Measurements from ENCODE around the gene TGFA. TPM values are rescaled to one million over a fixed set of nuclear protein-coding genes. Genes with fewer than 3 reads are reported as not detected.
A peak's percentile ranks its signal among the peaks of the same experiment; 100 is the strongest.

TGFA gene
- total RNA-seq, 4 donors from 2014 or later: 19.2 to 62.4 (median 41.7) TPM

GRCh38 chr2:70553334-70553583 lies 367 bp downstream of the TGFA start:
- WGBS: no CpG with 5 or more reads among the region's 18 CpGs
- Histone ChIP-seq H3K36me3 (no peaks in the 10 kb centered on the region), H3K4me1 (peaks cover 29% of the 10 kb centered on the region), H3K27ac (peak overlapping the region; percentile 75), H3K4me3 (peak overlapping the region; percentile 57), H3K27me3 (peaks cover 16% of the 10 kb centered on the region), H3K9me3 (no peaks in the 10 kb centered on the region)
- DNase-seq (ENCODE audit: low spot score in 2 of 2): no peak
- TF ChIP-seq EP300 (IDR thresholded peaks at IDR 0.05) (no peak), POLR2AphosphoS5 (IDR thresholded peaks at IDR 0.05) (no peak), POLR2A (IDR thresholded peaks at IDR 0.05) (no peak), CTCF (IDR thresholded peaks at IDR 0.05) (no peak)

GRCh38 chr2:70552501-70553333 lies 909 bp downstream of the TGFA start:
- DNase-seq (ENCODE audit: low spot score in 2 of 2): no peak
- H3K4me1 ChIP-seq: peaks cover 29% of the 10 kb centered on the region
- WGBS: under 1% methylated on average over 28 of the region's 45 CpGs

GRCh38 chr2:70551167-70551566 lies 2.5 kb downstream of the TGFA start:
- H3K4me1 ChIP-seq: peaks cover 22% of the 10 kb centered on the region
- no peaks in the 10 kb centered on the region for H3K9me3 ChIP-seq
- H3K27ac ChIP-seq: no peak overlapping the region
- H3K4me3 ChIP-seq: no peak overlapping the region
- no peaks in the 10 kb centered on the region for H3K36me3 ChIP-seq
- peaks cover 16% of the 10 kb centered on the region for H3K27me3 ChIP-seq
- TF ChIP-seq CTCF (IDR thresholded peaks at IDR 0.05) (no peak), EP300 (IDR thresholded peaks at IDR 0.05) (no peak), POLR2AphosphoS5 (IDR thresholded peaks at IDR 0.05) (no peak), POLR2A (IDR thresholded peaks at IDR 0.05) (no peak)
- DNase-seq (ENCODE audit: low spot score in 2 of 2): no peak
- 67% methylated on average over 7 of the region's 7 CpGs for WGBS

More at GRCh38 chr2:70552501-70553333, 909 bp downstream of the TGFA start:
- Histone ChIP-seq H3K27me3 (peaks cover 16% of the 10 kb centered on the region), H3K4me3 (peak overlapping the region; percentile 57), H3K9me3 (no peaks in the 10 kb centered on the region), H3K27ac (peak overlapping the region; percentile 75), H3K36me3 (no peaks in the 10 kb centered on the region)
- TF ChIP-seq POLR2AphosphoS5 (IDR thresholded peaks at IDR 0.05): no peak
- no peak for TF ChIP-seq POLR2A (IDR thresholded peaks at IDR 0.05)
- TF ChIP-seq EP300 (IDR thresholded peaks at IDR 0.05): no peak
- TF ChIP-seq CTCF (IDR thresholded peaks at IDR 0.05): no peak

- Histone ChIP-seq H3K36me3 (no peaks in the 10 kb centered on the region), H3K27ac (no peak overlapping the region), H3K4me1 (peaks cover 21% of the 10 kb centered on the region), H3K27me3 (peaks cover 11% of the 10 kb centered on the region), H3K4me3 (no peak overlapping the region), H3K9me3 (no peaks in the 10 kb centered on the region)
- TF ChIP-seq POLR2AphosphoS5 (IDR thresholded peaks at IDR 0.05): no peak
- no peak for TF ChIP-seq CTCF (IDR thresholded peaks at IDR 0.05)
- TF ChIP-seq POLR2A (IDR thresholded peaks at IDR 0.05): no peak
- TF ChIP-seq EP300 (IDR thresholded peaks at IDR 0.05): no peak
- DNase-seq (ENCODE audit: low spot score in 2 of 2): no peak
- WGBS: 90% methylated on average over 7 of the region's 7 CpGs
Measured at GRCh38 chr2:70549962-70550361, 3.7 kb downstream of the TGFA start.

GRCh38 chr2:70549064-70549710 lies 4.4 kb downstream of the TGFA start:
- no peaks in the 10 kb centered on the region for H3K36me3 ChIP-seq
- no peak for DNase-seq (ENCODE audit: low spot score in 2 of 2)

More at GRCh38 chr2:70549064-70549710, 4.4 kb downstream of the TGFA start:
- Histone ChIP-seq H3K27ac (no peak overlapping the region), H3K4me1 (peaks cover 13% of the 10 kb centered on the region), H3K4me3 (no peak overlapping the region), H3K9me3 (no peaks in the 10 kb centered on the region), H3K27me3 (peaks cover 10% of the 10 kb centered on the region)
- WGBS: 84% methylated on average over 12 of the region's 12 CpGs
- TF ChIP-seq POLR2AphosphoS5 (IDR thresholded peaks at IDR 0.05) (no peak), POLR2A (IDR thresholded peaks at IDR 0.05) (no peak), EP300 (IDR thresholded peaks at IDR 0.05) (no peak), CTCF (IDR thresholded peaks at IDR 0.05) (no peak)
